ENCODE results near the gene ZNF232.
"Not testable (repeated sequence)": the region's sequence is repeated elsewhere in the genome, so short reads cannot be mapped to it uniquely, and the experiment has no call there.

The ZNF232 gene

GRCh38 chr17:5097101-5097834 is 14.4 kb downstream of the ZNF232 start:
- no peak for DNase-seq (ENCODE audit: low read depth in 2 of 2)

- no peak for DNase-seq (ENCODE audit: low read depth in 2 of 2)
Measured at GRCh38 chr17:5096731-5097100, 15.0 kb downstream of the ZNF232 start.

GRCh38 chr17:5092218-5093010 is 19.3 kb downstream of the ZNF232 start:
- no peak for DNase-seq (ENCODE audit: low read depth in 2 of 2)

- no peak for DNase-seq (ENCODE audit: low read depth in 2 of 2)
Measured at GRCh38 chr17:5080591-5080990, 31.1 kb downstream of the ZNF232 start.

GRCh38 chr17:5078106-5079028 is 33.3 kb downstream of the ZNF232 start, which contains the start of gene ZFP3:
ZFP3 (plus strand) TSS chr17:5078467; CDS start chr17:5091505, 13,038 bp downstream.
- DNase-seq (ENCODE audit: low read depth in 2 of 2): peak; percentile 68

- no peak for DNase-seq (ENCODE audit: low read depth in 2 of 2)
Measured at GRCh38 chr17:5077781-5078105, 33.9 kb downstream of the ZNF232 start.

- DNase-seq (ENCODE audit: low read depth in 2 of 2): not testable (repeated sequence)
Measured at GRCh38 chr17:5077275-5077674, 34.4 kb downstream of the ZNF232 start.

GRCh38 chr17:5075472-5075871 is 36.2 kb downstream of the ZNF232 start:
- not testable (repeated sequence) for DNase-seq (ENCODE audit: low read depth in 2 of 2)

GRCh38 chr17:5069724-5070123 is 42.0 kb downstream of the ZNF232 start:
- DNase-seq (ENCODE audit: low read depth in 2 of 2): no peak

GRCh38 chr17:5068236-5068635 is 43.4 kb downstream of the ZNF232 start:
- DNase-seq (ENCODE audit: low read depth in 2 of 2): no peak

GRCh38 chr17:5065227-5065744 is 46.4 kb downstream of the ZNF232 start:
- DNase-seq (ENCODE audit: low read depth in 2 of 2): no peak
